Measurements from ENCODE around the gene TMEM108. TPM values are rescaled to one million over a fixed set of nuclear protein-coding genes. Genes with fewer than 3 reads are reported as not detected.

Gene TMEM108
- total and polyA plus RNA-seq, 2 experiments from 2014 or later, result 7.4 to 15.3 TPM

DNA sequence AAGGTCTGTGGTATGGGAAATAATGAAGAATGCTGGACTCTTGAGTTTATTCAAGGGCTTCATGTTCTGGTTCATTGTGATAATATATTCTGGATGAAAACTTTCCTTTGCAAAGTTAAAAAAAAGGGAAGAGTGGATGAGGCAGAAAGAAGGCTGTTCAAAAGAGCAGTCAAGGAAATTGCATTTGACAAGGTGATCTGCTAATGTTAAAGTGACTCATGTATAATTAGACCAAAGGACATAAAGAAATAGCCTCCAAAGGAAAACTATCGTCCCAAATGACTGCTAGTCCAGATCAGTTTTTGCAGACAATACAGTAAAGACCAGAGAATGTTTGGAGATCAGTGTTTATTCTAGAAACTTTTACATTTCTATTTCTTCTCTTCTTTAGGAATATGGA, 9.8 kb downstream of the TMEM108 start (continued):
- TF ChIP-seq, protein P1, sequence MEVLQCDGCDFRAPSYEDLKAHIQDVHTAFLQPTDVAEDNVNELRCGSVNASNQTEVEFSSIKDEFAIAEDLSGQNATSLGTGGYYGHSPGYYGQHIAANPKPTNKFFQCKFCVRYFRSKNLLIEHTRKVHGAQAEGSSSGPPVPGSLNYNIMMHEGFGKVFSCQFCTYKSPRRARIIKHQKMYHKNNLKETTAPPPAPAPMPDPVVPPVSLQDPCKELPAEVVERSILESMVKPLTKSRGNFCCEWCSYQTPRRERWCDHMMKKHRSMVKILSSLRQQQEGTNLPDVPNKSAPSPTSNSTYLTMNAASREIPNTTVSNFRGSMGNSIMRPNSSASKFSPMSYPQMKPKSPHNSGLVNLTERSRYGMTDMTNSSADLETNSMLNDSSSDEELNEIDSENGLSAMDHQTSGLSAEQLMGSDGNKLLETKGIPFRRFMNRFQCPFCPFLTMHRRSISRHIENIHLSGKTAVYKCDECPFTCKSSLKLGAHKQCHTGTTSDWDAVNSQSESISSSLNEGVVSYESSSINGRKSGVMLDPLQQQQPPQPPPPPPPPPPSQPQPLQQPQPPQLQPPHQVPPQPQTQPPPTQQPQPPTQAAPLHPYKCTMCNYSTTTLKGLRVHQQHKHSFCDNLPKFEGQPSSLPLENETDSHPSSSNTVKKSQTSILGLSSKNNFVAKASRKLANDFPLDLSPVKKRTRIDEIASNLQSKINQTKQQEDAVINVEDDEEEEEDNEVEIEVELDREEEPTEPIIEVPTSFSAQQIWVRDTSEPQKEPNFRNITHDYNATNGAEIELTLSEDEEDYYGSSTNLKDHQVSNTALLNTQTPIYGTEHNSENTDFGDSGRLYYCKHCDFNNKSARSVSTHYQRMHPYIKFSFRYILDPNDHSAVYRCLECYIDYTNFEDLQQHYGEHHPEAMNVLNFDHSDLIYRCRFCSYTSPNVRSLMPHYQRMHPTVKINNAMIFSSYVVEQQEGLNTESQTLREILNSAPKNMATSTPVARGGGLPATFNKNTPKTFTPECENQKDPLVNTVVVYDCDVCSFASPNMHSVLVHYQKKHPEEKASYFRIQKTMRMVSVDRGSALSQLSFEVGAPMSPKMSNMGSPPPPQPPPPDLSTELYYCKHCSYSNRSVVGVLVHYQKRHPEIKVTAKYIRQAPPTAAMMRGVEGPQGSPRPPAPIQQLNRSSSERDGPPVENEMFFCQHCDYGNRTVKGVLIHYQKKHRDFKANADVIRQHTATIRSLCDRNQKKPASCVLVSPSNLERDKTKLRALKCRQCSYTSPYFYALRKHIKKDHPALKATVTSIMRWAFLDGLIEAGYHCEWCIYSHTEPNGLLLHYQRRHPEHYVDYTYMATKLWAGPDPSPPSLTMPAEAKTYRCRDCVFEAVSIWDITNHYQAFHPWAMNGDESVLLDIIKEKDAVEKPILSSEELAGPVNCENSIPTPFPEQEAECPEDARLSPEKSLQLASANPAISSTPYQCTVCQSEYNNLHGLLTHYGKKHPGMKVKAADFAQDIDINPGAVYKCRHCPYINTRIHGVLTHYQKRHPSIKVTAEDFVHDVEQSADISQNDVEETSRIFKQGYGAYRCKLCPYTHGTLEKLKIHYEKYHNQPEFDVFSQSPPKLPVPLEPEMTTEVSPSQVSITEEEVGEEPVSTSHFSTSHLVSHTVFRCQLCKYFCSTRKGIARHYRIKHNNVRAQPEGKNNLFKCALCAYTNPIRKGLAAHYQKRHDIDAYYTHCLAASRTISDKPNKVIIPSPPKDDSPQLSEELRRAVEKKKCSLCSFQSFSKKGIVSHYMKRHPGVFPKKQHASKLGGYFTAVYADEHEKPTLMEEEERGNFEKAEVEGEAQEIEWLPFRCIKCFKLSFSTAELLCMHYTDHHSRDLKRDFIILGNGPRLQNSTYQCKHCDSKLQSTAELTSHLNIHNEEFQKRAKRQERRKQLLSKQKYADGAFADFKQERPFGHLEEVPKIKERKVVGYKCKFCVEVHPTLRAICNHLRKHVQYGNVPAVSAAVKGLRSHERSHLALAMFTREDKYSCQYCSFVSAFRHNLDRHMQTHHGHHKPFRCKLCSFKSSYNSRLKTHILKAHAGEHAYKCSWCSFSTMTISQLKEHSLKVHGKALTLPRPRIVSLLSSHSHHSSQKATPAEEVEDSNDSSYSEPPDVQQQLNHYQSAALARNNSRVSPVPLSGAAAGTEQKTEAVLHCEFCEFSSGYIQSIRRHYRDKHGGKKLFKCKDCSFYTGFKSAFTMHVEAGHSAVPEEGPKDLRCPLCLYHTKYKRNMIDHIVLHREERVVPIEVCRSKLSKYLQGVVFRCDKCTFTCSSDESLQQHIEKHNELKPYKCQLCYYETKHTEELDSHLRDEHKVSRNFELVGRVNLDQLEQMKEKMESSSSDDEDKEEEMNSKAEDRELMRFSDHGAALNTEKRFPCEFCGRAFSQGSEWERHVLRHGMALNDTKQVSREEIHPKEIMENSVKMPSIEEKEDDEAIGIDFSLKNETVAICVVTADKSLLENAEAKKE (CRISPR knock-in tag; IDR thresholded peaks at IDR 0.05), result no peak

DNA sequence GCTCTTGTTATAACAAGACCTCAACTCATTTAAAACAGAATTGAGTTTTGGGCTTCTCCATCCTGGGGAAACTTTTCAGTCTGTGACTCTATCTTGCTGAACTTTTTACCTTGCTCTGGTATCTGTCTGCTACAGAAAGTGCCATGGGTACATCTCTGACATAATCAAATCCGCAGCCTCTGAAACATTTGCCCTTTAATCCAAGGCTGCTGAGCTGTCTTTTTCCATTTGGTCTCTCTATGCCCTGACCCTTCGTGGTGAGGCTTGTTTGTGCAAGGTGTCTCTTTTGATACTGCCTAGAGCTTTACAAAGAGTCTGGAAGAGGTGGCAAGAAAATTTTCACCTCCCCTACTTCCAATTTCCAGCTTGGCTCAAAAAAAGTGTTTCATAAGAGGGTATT, 11.3 kb downstream of the TMEM108 start:
- peaks cover 10% of the 10 kb centered on the region; the same call in 1 of the 3 replicates for H3K36me3 Mint-ChIP-seq (ENCODE audit: low read depth)
- TF ChIP-seq NANOG (IDR thresholded peaks at IDR 0.05; ENCODE audit: borderline replicate concordance), result no peak
- TF ChIP-seq EZH2 (IDR thresholded peaks at IDR 0.05; ENCODE audit: low read depth, unreplicated experiment), result no peak
- TF ChIP-seq, protein P1 (CRISPR knock-in tag; IDR thresholded peaks at IDR 0.05), result no peak
- TF ChIP-seq ZNF331 (CRISPR knock-in tag; IDR thresholded peaks at IDR 0.05; ENCODE audit: low read depth), result no peak
- TF ChIP-seq CREB1 (CRISPR knock-in tag; IDR thresholded peaks at IDR 0.05; ENCODE audit: low read depth), result no peak
- TF ChIP-seq EZH2phosphoT487 (IDR thresholded peaks at IDR 0.05; ENCODE audit: unreplicated experiment), result no peak
- TF ChIP-seq, protein P2, sequence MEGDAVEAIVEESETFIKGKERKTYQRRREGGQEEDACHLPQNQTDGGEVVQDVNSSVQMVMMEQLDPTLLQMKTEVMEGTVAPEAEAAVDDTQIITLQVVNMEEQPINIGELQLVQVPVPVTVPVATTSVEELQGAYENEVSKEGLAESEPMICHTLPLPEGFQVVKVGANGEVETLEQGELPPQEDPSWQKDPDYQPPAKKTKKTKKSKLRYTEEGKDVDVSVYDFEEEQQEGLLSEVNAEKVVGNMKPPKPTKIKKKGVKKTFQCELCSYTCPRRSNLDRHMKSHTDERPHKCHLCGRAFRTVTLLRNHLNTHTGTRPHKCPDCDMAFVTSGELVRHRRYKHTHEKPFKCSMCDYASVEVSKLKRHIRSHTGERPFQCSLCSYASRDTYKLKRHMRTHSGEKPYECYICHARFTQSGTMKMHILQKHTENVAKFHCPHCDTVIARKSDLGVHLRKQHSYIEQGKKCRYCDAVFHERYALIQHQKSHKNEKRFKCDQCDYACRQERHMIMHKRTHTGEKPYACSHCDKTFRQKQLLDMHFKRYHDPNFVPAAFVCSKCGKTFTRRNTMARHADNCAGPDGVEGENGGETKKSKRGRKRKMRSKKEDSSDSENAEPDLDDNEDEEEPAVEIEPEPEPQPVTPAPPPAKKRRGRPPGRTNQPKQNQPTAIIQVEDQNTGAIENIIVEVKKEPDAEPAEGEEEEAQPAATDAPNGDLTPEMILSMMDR (conservative IDR thresholded peaks at IDR 0.05; ENCODE audit: low read depth in 2 of 2), result no peak

More for the DNA sequence above, 11.3 kb downstream of the TMEM108 start:
- H3K27me3 ChIP-seq (ENCODE audit: insufficient read depth), result no peaks in the 10 kb centered on the region
- no peak overlapping the region for H3K4me2 ChIP-seq
- no peak overlapping the region for H3K27ac Mint-ChIP-seq
- 0 out of 2 replicates have a peak, but pooled peaks cover 2% of the 10 kb centered on the region for H4K20me1 ChIP-seq (replicated peaks; ENCODE audit: insufficient read depth)
- no peak overlapping the region for H3K27ac ChIP-seq (ENCODE audit: low read depth)
- H3K27me3 Mint-ChIP-seq (ENCODE audit: insufficient read depth, low read depth, poor library complexity), result no peaks in the 10 kb centered on the region
- H3K4me3 ChIP-seq, result no peak overlapping the region
- no peaks in the 10 kb centered on the region for H3K9me2 ChIP-seq (ENCODE audit: insufficient read depth)
- H3K4me1 Mint-ChIP-seq, result peaks cover 17% of the 10 kb centered on the region
- ATAC-seq (no peak), DNase-seq (ENCODE audit: low spot score) (no peak)
- peaks cover 18% of the 10 kb centered on the region for H3K4me1 ChIP-seq (ENCODE audit: insufficient read depth)
- H3F3A ChIP-seq (replicated peaks; ENCODE audit: low read depth), result no peaks in the 10 kb centered on the region
- no peak overlapping the region for H2AFZ ChIP-seq
- peaks cover 58% of the 10 kb centered on the region for H3K79me2 ChIP-seq (replicated peaks; ENCODE audit: insufficient read depth)
- H3K9me3 Mint-ChIP-seq, result no peaks in the 10 kb centered on the region
- no peak overlapping the region for H3K4me3 Mint-ChIP-seq
- no peaks in the 10 kb centered on the region; the same call in 1 of the 2 replicates for H3K36me3 ChIP-seq (ENCODE audit: insufficient read depth)
